ENCODE measurements around the gene DMRT3.

DMRT3 gene

GRCh38 chr9:970151-970996 is 6.1 kb upstream of the DMRT3 start:
- DNase-seq (ENCODE audit: low read depth in 2 of 2): no peak

- DNase-seq (ENCODE audit: low read depth in 2 of 2): no peak
Measured at GRCh38 chr9:971901-972500, 4.5 kb upstream of the DMRT3 start.

GRCh38 chr9:972501-973294 is 3.8 kb upstream of the DMRT3 start:
- no peak for DNase-seq (ENCODE audit: low read depth in 2 of 2)

GRCh38 chr9:973295-973834 is 3.1 kb upstream of the DMRT3 start:
- no peak for DNase-seq (ENCODE audit: low read depth in 2 of 2)

- DNase-seq (ENCODE audit: low read depth in 2 of 2): no peak
Measured at GRCh38 chr9:974031-974995, 2.1 kb upstream of the DMRT3 start.

GRCh38 chr9:974996-975739 is 1.3 kb upstream of the DMRT3 start:
- DNase-seq (ENCODE audit: low read depth in 2 of 2): no peak

- DNase-seq (ENCODE audit: low read depth in 2 of 2): no peak
Measured at GRCh38 chr9:975740-976257, 656 bp upstream of the DMRT3 start.

- DNase-seq (ENCODE audit: low read depth in 2 of 2): no peak
Measured at GRCh38 chr9:976943-977837, 735 bp downstream of the DMRT3 start.

GRCh38 chr9:977838-978830 is 1.7 kb downstream of the DMRT3 start:
- no peak for DNase-seq (ENCODE audit: low read depth in 2 of 2)

GRCh38 chr9:979983-980382 is 3.5 kb downstream of the DMRT3 start:
- DNase-seq (ENCODE audit: low read depth in 2 of 2): no peak

GRCh38 chr9:980640-981039 is 4.2 kb downstream of the DMRT3 start:
- no peak for DNase-seq (ENCODE audit: low read depth in 2 of 2)

GRCh38 chr9:981491-981898 is 5.0 kb downstream of the DMRT3 start:
- DNase-seq (ENCODE audit: low read depth in 2 of 2): no peak

- no peak for DNase-seq (ENCODE audit: low read depth in 2 of 2)
Measured at GRCh38 chr9:982394-983230, 6.2 kb downstream of the DMRT3 start.

GRCh38 chr9:994005-994404 is 17.6 kb downstream of the DMRT3 start:
- DNase-seq (ENCODE audit: low read depth in 2 of 2): no peak

GRCh38 chr9:995192-995591 is 18.7 kb downstream of the DMRT3 start:
- no peak for DNase-seq (ENCODE audit: low read depth in 2 of 2)

- DNase-seq (ENCODE audit: low read depth in 2 of 2): no peak
Measured at GRCh38 chr9:995781-996180, 19.3 kb downstream of the DMRT3 start.
